Measurements from ENCODE around the gene OBP2A. TPM values are rescaled to one million over a fixed set of nuclear protein-coding genes. Genes with fewer than 3 reads are reported as not detected.

OBP2A gene
- total and polyA plus RNA-seq, 12 donors = not detected

- WGBS, 2 donors = 60 to 64% methylated on average over 27 of the region's 27 CpGs
- intact Hi-C loops (cut with DNase I) = no loop called here
- Histone ChIP-seq H3K9me3 (peaks cover 0 to 3% (median 0%) of the 10 kb centered on the region in 11 donors), H3K4me1 (no peaks in the 10 kb centered on the region), H3K27ac (no peak overlapping the region), H3K27me3 (peaks cover 0 to 36% (median 23%) of the 10 kb centered on the region in 7 donors), H3K36me3 (no peaks in the 10 kb centered on the region), H3K4me3 (no peak overlapping the region)
- TF ChIP-seq CTCF (IDR thresholded peaks at IDR 0.05) = no peak
- DNase-seq (no peak), ATAC-seq (peak in 5 of 8 donors; percentile 17 to 62 (median 32))
These were observed 21.6 kb upstream of the OBP2A start for GRCh38 chr9:135524130-135524861.

DNA sequence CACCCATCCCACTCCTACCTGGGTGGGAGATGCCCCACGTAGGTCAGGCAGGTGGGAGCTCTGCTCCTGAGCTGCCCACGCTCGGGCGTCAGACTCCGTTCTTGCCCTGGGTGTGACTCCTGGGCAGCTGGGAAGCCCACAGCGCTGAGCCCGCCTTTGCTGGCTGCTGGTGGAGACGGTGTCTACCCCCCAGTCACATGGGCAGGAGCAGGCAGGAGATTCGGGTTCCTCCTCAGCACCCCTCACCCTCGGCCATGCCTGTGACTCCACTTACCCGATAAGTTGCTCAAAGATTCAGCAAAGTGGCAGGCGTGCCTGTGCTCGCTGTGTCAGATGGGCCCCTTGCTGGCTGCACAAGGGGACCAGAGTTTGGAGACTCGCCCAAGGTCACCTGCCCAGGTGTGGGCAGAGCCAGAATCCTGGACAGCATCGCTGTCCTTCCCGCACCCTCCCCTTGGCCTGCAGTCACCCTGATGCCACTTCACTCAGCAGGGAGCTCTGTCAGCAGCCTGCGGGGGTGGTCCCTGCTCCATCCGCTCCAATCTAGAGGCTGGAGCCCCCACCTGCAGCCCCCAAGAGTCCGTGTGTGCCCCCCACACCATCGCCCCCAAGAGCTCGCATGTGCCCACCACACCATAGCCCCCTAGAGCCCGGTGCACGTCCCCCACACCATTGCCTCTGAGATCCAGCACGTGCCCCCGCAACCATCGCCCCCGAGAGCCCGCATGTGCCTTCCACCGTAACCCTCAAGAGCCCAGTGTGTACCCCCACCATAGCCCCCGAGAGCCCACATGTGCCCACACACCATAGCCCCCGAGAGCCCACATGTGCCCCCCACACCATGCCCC is 20.5 kb upstream of the OBP2A start:
- Histone ChIP-seq H3K4me3 (no peak overlapping the region), H3K27me3 (peaks cover 0 to 40% (median 23%) of the 10 kb centered on the region in 7 donors), H3K27ac (no peak overlapping the region), H3K9me3 (peaks cover 0 to 9% (median 0%) of the 10 kb centered on the region in 11 donors), H3K36me3 (no peaks in the 10 kb centered on the region), H3K4me1 (no peaks in the 10 kb centered on the region)
- intact Hi-C loops (cut with DNase I) = no loop called here
- DNase-seq (no peak), ATAC-seq (peak in 1 of 8 donors; percentile 18)
- 83 to 85% methylated on average over 31 of the region's 31 CpGs for WGBS, 2 donors
- TF ChIP-seq CTCF (IDR thresholded peaks at IDR 0.05) = no peak

GRCh38 chr9:135526089-135526729 is 19.7 kb upstream of the OBP2A start:
- 77 to 82% methylated on average over 11 of the region's 11 CpGs for WGBS, 2 donors
- no peak overlapping the region for H3K27ac ChIP-seq
- H3K9me3 ChIP-seq = peaks cover 0 to 9% (median 0%) of the 10 kb centered on the region in 11 donors
- DNase-seq (no peak), ATAC-seq (no peak)
- no peaks in the 10 kb centered on the region for H3K4me1 ChIP-seq
- no peak overlapping the region for H3K4me3 ChIP-seq
- no peaks in the 10 kb centered on the region for H3K36me3 ChIP-seq
- H3K27me3 ChIP-seq = peaks cover 0 to 40% (median 23%) of the 10 kb centered on the region in 7 donors
- TF ChIP-seq CTCF (IDR thresholded peaks at IDR 0.05) = no peak
- intact Hi-C loops (cut with DNase I) = no loop called here
